KOPT-K1 (cell line): Measurements from ENCODE around the gene EPHB6.

Source experiments
- H3K27ac ChIP-seq: fragments of 200-600 bp; sonication (generic); 2 replicates; pipeline ENCODE4 v1.5.1; 2016; ENCODE audit warnings: antibody characterized with exemption, mild to moderate bottlenecking, low read depth, low read length; ENCODE audit not compliant: poor library complexity, severe bottlenecking
- H3K36me3 ChIP-seq: fragments of 200-600 bp; sonication (generic); 2 replicates; pipeline ENCODE4 v1.5.1; 2017; ENCODE audit warnings: antibody characterized with exemption, mild to moderate bottlenecking, low read length, moderate library complexity; ENCODE audit not compliant: insufficient read depth
- H3K9me3 ChIP-seq: fragments of 200-600 bp; sonication (generic); 2 replicates; pipeline ENCODE4 v1.5.1; 2017; ENCODE audit warnings: antibody characterized with exemption, low read length, mild to moderate bottlenecking; ENCODE audit not compliant: insufficient read depth, poor library complexity, severe bottlenecking

Gene EPHB6

DNA sequence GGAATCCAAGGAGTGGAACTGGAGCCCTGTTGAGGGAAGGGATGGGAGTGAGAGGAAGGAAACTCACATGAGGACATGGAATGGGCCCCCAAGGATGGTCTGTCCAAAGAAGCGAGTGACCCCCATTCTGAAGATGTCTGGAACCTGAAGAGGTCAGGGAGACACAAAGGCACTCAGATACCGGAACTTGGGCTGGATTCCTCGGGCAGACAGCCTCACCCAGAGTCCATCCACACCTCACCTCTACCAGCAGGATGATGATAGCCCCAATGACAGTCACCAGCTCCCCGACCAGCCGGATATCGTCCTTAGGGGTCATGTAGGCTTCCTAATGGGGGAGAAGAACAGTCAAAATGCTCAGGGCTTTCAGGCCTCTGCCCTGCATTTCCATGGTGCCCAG lies 20.0 kb downstream of the EPHB6 start:
- H3K36me3 ChIP-seq: peaks cover 46% of the 10 kb centered on the region
- no peak overlapping the region for H3K27ac ChIP-seq
- no peaks in the 10 kb centered on the region for H3K9me3 ChIP-seq

DNA sequence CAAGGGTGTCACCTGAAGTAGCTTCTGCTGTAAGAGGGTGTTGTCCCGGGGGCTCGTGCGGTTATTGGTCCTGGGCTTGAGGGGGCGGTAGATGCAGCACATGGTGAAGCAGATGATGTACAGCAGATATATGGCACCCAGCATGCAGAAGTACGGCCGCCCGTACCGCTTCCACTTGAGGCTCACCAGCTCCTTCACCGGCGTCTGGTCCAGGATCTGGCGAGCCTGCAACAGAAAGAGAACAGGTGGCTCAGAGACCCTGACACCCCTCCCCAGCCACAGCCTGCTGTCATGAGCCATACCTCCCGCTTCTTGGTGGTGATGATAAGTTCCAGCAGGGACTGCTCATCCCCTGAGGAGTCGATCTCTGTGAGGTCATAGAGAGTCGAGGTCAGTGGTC lies 20.6 kb downstream of the EPHB6 start:
- H3K27ac ChIP-seq: no peak overlapping the region
- no peaks in the 10 kb centered on the region for H3K9me3 ChIP-seq
- H3K36me3 ChIP-seq: peaks cover 40% of the 10 kb centered on the region

DNA sequence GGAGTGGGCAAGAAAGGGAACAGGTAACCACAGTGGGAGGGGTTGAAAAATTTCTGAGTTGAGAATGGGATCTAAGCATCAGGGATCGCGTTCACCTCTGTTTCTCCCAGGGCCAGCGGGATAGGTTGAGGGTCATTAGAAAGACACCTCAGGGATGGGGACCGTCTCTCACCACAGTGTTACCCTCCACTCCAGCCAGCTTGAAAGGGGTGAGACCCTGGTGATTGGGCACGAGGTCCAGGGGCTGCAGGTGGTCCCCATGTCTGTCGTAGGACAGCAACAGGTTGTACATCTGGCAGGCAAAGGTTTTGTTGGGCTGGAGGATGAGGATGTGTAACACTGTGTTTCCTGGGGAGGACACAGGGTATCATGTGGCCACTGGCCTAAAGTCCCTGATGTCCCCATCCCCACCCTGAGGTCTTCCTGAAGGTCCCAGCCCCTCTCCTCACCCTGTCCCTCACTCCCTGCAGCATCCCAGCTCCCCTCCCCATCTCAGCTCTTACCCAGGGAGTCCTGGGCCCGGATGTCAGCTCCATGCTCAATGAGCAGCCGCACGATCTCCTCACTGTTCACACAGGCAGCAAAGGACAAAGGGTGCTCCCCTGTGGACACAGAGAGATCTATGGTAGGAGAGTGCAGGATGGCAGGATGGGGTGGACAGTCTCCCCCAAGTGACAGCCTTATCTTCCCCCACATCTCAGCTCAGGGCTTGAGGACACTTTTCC lies 21.5 kb downstream of the EPHB6 start:
- Histone ChIP-seq H3K27ac (no peak overlapping the region), H3K9me3 (no peaks in the 10 kb centered on the region), H3K36me3 (peaks cover 31% of the 10 kb centered on the region)

DNA sequence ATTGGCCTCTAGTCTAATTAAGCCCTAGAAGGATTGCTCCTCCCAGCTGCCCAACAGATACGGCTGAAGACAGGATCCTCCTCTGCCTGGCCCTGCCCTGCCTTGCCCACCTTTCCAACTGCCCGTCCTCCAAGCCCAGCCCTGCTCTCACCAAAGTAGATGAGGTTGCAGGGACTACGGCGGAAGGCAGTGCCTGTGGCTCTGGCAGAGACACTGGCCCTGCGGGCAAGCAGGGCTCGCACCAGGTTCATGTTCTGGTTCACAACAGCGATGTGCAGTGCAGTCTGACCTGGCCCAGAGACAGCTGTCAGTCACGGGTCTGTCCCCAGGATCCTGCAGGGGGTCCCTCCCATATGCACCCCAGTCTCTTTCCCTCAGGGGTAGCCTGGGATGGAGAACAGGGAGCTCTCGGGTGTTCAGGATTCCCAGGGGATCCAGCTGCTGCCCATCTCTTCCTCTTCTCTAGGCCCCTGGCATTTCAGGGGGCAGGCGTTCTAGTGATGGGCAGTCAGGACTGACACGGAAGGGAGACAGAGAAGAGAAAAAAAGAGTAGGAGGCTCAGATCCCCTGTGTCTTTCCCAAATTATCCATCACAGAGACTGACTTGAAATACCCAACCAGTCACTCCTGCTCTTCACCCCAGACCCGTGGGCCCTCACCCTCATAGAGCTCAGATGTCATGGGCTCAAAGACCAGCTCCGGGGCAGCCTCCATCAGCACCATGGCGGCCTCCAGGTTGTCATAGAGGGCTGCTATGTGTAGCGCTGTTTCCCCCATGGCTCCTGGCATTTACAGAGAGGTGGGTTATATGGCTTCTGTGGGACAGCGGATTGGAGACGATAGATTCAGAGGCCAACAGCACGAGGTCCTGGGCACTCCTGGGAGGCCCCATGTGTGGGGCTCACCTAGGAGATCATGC lies 22.4 kb downstream of the EPHB6 start:
- Histone ChIP-seq H3K36me3 (peaks cover 22% of the 10 kb centered on the region), H3K9me3 (no peaks in the 10 kb centered on the region), H3K27ac (no peak overlapping the region)

DNA sequence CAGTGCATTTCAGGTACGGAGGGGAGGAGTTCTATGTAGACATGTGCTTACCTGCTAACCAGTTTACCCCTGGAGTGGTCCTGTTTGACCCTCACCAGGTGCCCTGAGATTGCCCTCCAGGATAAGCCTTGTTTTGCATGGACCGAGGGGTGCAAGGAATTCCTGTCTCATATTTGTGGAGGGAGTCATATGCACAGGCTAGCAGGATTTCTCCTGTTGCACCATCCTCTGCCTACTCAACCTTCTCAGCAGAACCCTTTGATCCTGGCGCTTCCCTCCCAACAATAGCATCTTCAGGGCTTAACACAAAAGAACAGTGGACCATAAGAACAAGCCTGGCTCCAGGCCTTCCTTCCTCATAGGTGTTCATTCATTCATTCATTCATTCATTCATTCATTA lies 23.4 kb downstream of the EPHB6 start:
- H3K36me3 ChIP-seq: peaks cover 12% of the 10 kb centered on the region; the same call in 1 of the 2 replicates
- no peak overlapping the region for H3K27ac ChIP-seq
- H3K9me3 ChIP-seq: no peaks in the 10 kb centered on the region

DNA sequence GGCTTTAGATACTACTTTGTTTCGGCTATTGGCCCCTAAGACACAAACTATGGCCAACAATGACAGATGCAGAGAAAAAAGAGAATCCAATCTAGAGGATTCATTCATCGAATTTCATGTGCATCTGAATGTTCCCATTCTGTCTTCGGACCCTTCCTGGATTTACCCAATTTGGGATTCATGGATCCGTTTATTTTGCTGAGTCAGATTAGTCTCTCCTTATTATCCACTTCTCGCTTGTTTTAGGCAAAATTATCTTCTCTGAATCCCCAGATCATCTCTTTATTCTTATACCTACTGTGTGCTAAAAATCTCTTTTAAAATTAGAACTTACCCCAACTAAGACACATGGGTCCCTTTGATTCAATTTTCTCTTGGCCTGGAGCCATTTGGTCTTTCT lies 24.2 kb downstream of the EPHB6 start:
- Histone ChIP-seq H3K36me3 (peaks cover 6% of the 10 kb centered on the region; the same call in 1 of the 2 replicates), H3K9me3 (no peaks in the 10 kb centered on the region), H3K27ac (no peak overlapping the region)

DNA sequence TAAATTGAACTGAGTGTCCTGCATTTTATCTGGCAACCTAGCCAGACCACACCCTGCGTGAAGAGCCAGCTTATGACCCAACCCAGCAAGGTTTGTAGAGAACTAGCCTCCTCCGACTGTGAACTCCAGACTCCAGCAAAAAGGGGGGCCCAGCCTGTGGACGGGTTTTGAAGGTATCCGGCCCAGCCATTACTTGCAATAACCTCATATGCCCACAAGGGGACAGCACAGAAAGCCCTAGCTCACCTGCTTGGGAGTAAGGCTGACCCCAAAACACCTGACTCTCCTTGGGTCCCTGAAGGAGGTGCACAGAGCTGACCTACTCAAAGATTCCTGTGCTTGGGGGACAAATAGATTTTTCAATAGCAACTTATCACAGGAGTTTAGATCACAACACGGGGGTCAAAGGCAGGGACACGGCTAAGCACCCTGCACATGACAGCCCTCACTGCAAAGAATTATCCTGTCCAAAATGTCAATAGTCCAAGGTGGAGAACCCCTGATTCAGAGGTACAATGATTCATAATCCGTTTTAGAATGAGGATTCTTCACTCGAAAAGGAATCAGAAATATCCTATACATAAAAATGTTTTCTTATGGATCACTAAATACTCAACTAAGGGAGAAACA lies 26.1 kb downstream of the EPHB6 start:
- Histone ChIP-seq H3K27ac (no peak overlapping the region), H3K36me3 (no peaks in the 10 kb centered on the region), H3K9me3 (no peaks in the 10 kb centered on the region)

DNA sequence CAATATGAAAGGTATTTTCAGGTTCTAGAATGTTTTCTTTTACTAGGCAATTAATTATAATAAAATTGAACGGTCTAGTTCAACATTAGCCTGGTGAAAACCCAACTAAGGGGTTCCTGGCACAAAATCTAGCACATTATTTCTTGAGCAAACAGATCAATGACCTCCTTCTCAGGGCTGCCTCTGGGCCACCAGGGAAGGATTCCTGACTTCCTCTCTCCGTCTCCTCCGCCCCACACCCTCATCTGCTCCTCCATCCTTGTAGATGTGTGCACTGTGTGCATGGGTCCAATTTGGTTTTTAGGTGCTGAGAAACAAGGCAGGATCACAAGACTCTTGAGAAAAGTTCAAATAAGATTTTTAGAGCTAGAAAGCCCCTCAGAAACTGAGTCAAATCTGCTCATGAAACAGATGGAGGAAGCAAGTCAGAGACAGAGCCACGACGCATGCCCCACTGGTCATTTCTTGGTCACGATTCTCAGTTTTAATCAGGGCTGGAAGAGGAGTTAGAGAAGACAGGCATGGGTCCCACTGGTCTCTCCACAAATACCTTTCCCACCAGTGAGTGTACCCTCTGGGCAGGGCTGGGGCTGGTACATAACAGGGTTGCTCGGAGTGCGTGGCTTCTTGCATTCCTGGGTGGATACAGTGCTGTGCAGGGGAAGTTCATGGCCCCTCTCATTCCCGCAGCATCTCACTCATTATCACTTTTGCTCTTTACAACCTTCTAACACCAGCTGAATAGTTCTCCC lies 26.9 kb downstream of the EPHB6 start:
- no peak overlapping the region for H3K27ac ChIP-seq
- no peaks in the 10 kb centered on the region for H3K36me3 ChIP-seq
- H3K9me3 ChIP-seq: no peaks in the 10 kb centered on the region

DNA sequence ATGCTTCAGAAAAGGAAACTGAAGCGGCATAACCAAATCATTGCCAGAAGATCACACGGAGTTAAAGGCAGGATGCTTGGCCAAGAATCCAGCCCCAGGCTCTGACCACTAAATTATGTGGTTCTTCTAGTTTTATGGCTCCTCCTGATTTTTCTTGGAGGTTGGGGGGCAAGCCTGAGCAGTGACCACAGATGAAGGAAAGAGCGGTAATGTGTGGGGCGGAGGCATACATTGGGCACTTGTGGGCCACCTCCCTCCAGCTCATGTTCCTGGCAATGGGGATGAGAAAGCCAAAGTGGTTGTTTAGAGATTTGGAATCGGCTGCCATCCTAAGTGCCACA lies 27.4 kb downstream of the EPHB6 start:
- H3K9me3 ChIP-seq: no peaks in the 10 kb centered on the region

DNA sequence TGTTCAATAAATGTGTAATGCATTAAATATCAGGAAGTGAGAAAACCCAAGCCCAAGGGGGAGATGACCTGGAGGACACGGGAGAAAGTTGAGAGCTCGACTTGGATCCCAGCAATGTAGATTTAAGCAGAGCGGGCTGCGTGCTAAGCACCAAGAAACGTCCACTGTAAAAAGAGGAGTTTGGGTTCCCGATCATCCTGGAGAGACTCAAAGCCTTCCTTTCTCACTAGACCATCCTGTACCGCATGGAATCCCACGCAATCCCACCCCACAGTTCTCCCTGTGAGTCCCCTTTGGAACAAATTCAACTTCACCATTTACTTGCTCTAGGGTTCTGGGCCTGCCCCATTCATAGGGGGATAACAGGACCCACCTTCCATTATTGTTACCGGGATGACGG lies 28.3 kb downstream of the EPHB6 start:
- no peaks in the 10 kb centered on the region for H3K9me3 ChIP-seq
- no peak overlapping the region for H3K27ac ChIP-seq
- H3K36me3 ChIP-seq: no peaks in the 10 kb centered on the region

More for the DNA sequence above, 27.4 kb downstream of the EPHB6 start:
- Histone ChIP-seq H3K27ac (no peak overlapping the region), H3K36me3 (no peaks in the 10 kb centered on the region)

DNA sequence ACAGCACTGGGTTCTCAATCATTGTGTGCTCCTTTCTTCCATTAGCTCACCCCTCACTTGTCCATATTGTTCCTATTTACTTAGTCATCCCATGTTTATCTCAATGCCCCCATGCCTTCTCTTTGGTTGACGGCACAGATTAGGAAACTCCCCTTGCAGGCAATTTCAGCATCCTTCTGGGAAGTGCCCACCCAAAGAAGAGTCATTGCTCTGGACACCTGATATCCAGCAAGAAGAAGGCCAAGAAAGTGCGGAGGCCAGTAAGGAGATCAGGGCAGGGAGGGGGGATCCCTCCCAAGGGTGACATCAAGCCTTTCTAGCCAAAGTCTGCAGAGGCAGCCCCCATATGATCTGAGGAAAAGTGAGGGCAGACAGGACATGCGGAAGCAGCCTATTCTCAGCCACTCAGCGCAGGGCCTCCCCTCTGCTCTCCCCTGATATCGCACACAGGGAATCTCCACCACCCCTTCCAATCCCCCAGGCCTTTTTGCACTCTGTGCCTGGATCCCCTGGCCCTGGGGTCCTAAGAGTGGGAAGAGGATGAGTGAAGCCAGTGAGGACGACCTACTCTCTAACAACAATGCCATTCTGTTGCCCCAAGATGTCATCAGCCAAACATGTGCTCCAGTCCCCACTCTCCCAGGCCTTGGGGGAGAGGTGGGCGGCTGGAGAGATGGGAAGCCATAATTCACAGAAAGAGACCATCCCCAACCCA lies 28.9 kb downstream of the EPHB6 start:
- no peaks in the 10 kb centered on the region for H3K36me3 ChIP-seq
- H3K9me3 ChIP-seq: no peaks in the 10 kb centered on the region
- no peak overlapping the region for H3K27ac ChIP-seq

DNA sequence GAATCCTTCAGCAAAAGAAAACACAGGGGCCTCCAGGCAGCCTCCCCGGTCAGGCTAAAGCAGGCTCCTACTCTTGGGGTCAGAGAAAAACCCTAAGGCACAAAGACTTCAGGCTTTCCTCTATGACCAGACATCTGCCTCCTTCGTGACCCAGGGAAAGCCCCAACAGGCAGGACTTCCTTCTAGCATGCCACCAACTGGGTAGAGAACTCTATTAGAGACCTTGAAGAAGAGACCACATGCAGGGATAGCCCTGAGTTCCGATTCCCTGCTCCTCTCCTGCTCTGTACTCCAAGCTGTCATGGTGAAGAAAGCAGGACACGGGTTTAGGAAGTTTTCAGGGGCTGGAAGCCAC lies 29.4 kb downstream of the EPHB6 start:
- H3K36me3 ChIP-seq: no peaks in the 10 kb centered on the region
- no peaks in the 10 kb centered on the region for H3K9me3 ChIP-seq
- no peak overlapping the region for H3K27ac ChIP-seq

DNA sequence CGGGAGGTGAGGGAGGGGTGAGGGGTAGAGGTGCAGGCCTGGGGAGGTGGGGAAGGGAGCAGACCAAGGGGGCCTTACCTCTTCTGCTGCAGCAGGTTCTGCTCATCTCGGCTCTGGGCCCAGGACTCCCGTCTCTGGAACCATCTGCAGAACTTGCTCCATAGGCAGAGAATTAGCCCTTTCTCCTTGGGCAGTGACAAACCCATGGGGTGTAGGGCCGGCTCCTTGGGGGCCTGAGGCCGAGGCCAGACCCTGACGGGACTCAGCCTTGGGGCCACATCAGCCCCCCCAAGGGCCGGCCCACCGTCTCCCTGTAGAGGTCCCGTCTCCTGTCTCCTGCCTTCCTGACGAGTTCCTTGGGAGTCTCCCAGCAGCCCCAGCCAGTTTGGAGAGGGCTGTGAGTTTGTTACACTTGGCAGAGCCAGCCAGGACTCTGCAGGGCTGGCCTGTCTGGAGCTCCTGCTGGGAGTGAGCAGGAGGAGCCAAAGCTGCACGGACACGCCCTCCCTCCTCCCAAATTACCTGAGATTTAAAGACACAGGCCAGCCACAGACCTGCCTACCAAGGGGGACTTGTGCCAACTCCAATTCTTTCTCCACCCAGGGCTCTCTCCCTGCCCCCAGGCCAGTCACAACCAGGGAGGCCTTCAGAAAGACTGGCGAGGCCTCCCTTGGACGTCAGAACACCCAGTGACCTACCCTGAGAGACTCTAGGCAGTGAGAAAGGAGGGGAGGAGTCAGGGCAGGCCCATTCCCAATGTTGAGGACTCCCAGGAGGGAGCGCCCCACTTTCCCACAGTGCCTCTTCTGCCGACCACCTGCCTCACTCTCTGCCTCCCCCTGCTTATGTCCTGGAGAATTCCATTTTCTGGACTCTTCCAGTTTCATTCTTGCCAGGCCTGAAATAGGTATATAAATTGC lies 30.7 kb downstream of the EPHB6 start, which contains the start of gene TRPV6:
TRPV6 (minus strand) TSS at position 435 of the 920 bp plus-strand sequence.
- no peaks in the 10 kb centered on the region for H3K36me3 ChIP-seq
- no peaks in the 10 kb centered on the region for H3K9me3 ChIP-seq
- H3K27ac ChIP-seq: no peak within 1 kb of the TSS
